GM13977 (cell line): ENCODE data around the gene ASMTL.
"Not testable (repeated sequence)": the region's sequence is repeated elsewhere in the genome, so short reads cannot be mapped to it uniquely, and the experiment has no call there.

Experiments
- DNase-seq: peaks from one replicate; pipeline ENCODE4 v3.0.0; 2012; ENCODE audit warnings: low spot score
- in situ Hi-C: fragments of 300-500 bp; cut with MboI; formaldehyde crosslinking; loops from one replicate; pipeline ENCODE4 v1.12.0; 2022; ENCODE audit warnings: low sequenced_read_pairs, low pct_unique_long_range_greater_than_20kb, mixed read lengths, inconsistent platforms; ENCODE audit not compliant: unreplicated experiment
- TF ChIP-seq, protein P1 (sequence below): IDR thresholded peaks from 2 replicates; pipeline ENCODE4 v1.5.1; 2012; ENCODE audit warnings: mild to moderate bottlenecking, control low read depth; ENCODE audit not compliant: insufficient read depth; ENCODE audit errors: extremely low read depth, missing control alignments

The ASMTL gene

DNA sequence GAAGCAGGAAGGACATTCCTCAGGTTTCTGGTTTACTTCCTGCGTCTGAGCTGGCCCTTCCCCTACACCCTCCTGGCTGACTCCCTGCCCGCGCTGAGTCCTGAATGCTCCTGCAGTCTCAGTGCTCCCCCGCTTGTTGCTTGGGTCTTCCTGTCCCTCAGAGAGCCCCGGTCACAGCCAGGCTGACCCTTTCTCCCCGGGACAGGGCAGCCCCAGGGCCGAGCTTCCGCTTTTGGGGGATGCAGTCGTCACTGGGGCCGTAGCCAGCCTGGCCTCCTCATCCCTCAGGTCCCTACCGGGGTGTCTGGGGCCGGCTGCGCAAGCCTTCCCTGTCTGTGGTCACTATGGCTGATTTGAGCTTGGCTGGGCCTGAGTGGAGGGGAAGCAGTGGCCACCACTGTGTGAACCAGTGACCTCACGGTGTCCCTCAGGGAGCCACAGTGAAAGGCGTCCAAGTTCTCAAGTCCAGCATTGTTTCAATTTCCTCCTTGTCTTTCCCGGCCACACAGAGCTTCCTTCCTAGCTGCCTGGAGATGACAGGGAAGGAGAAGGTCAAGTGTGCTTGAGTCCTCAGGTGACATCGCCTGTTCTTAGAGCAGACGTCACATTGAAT, 34.1 kb upstream of the ASMTL start:
- DNase-seq: no peak
- in situ Hi-C loops: no loop called here
- TF ChIP-seq, protein P1, sequence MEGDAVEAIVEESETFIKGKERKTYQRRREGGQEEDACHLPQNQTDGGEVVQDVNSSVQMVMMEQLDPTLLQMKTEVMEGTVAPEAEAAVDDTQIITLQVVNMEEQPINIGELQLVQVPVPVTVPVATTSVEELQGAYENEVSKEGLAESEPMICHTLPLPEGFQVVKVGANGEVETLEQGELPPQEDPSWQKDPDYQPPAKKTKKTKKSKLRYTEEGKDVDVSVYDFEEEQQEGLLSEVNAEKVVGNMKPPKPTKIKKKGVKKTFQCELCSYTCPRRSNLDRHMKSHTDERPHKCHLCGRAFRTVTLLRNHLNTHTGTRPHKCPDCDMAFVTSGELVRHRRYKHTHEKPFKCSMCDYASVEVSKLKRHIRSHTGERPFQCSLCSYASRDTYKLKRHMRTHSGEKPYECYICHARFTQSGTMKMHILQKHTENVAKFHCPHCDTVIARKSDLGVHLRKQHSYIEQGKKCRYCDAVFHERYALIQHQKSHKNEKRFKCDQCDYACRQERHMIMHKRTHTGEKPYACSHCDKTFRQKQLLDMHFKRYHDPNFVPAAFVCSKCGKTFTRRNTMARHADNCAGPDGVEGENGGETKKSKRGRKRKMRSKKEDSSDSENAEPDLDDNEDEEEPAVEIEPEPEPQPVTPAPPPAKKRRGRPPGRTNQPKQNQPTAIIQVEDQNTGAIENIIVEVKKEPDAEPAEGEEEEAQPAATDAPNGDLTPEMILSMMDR: no peak

GRCh38 chrX:1486177-1486576, 33.5 kb upstream of the ASMTL start:
- TF ChIP-seq, protein P1: no peak
- in situ Hi-C loops: no loop called here
- DNase-seq: no peak

DNA sequence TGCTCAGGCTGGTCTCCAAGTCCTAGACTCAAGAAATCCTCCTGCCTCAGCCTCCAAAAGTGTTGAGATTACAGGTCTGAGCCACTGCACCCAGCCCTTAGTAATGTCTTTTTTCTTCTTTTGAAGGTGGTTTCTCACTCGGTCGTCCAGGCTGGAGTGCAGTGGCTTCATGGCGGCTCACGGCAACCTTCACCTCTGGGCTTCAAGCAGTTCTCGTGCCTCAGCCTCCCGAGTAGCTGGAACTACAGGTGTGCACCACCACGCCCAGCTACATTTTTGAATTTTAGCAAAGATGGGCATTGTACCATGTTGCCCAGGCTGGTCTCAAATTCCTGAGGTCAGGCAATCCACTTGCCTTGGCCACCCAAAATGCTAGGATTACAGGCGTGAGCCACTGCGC, 32.3 kb upstream of the ASMTL start:
- TF ChIP-seq, protein P1: no peak
- in situ Hi-C loops: no loop called here
- DNase-seq: no peak

GRCh38 chrX:1484638-1485019, 31.9 kb upstream of the ASMTL start:
- TF ChIP-seq, protein P1: no peak
- DNase-seq: no peak
- in situ Hi-C loops: no loop called here

- peak; percentile 81 for DNase-seq
- in situ Hi-C loops: no loop called here
- TF ChIP-seq, protein P1: no peak
These were observed 31.3 kb upstream of the ASMTL start for GRCh38 chrX:1483843-1484637.

DNA sequence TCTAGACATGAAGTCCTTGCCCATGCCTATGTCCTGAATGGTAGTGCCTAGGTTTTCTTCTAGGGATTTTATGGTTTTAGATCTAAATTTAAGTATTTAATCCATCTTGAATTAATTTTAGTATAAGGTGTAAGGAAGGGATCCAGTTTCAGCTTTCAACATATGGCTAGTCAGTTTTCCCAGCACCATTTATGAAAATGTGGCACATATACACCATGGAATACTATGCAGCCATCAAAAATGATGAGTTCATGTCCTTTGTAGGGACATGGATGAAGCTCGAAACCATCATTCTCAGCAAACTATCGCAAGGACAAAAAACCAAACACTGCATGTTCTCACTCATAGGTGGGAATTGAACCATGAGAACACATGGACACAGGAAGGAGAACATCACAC, 29.8 kb upstream of the ASMTL start:
- in situ Hi-C loops, DNase-seq: not testable (repeated sequence)
